IPS-20b (cell line): ENCODE data around the gene MTUS2.
"Not testable (repeated sequence)": the region's sequence is repeated elsewhere in the genome, so short reads cannot be mapped to it uniquely, and the experiment has no call there.

ENCODE experiments used
- H3K27ac ChIP-seq: one replicate; pipeline ENCODE4 v1.5.1; 2013; ENCODE audit warnings: low read length
- H3K27me3 ChIP-seq: 2 replicates; pipeline ENCODE4 v1.6.1; 2013; ENCODE audit warnings: mild to moderate bottlenecking, low read length, inconsistent platforms; ENCODE audit not compliant: insufficient read depth
- H3K36me3 ChIP-seq: 2 replicates; pipeline ENCODE4 v1.6.1; 2013; ENCODE audit warnings: low read depth, mild to moderate bottlenecking, inconsistent platforms, low read length, moderate library complexity; ENCODE audit not compliant: insufficient read depth
- H3K4me1 ChIP-seq: 2 replicates; pipeline ENCODE4 v1.6.1; 2013; ENCODE audit warnings: mild to moderate bottlenecking, control low read depth, inconsistent platforms, low read length, moderate library complexity; ENCODE audit not compliant: insufficient read depth
- H3K4me3 ChIP-seq: 2 replicates; pipeline ENCODE4 v1.5.1; 2013; ENCODE audit warnings: mild to moderate bottlenecking, low read length, inconsistent platforms
- H3K9ac ChIP-seq: 2 replicates; pipeline ENCODE4 v1.6.1; 2013; ENCODE audit warnings: low read depth, mild to moderate bottlenecking, inconsistent platforms, low read length, moderate library complexity
- H3K9me3 ChIP-seq: 2 replicates; pipeline ENCODE4 v1.6.1; 2013; ENCODE audit warnings: mild to moderate bottlenecking, low read depth, low read length, inconsistent platforms; ENCODE audit not compliant: insufficient read depth

Gene MTUS2

GRCh38 chr13:29318741-29319140 is 498.6 kb downstream of the MTUS2 start:
- Histone ChIP-seq H3K27me3 (no peaks in the 10 kb centered on the region), H3K9ac (no peak overlapping the region), H3K9me3 (no peaks in the 10 kb centered on the region), H3K36me3 (no peaks in the 10 kb centered on the region), H3K4me3 (no peak overlapping the region), H3K4me1 (no peaks in the 10 kb centered on the region), H3K27ac (no peak overlapping the region)

GRCh38 chr13:29319451-29319850 is 499.3 kb downstream of the MTUS2 start:
- Histone ChIP-seq H3K9ac (no peak overlapping the region), H3K36me3 (no peaks in the 10 kb centered on the region), H3K9me3 (no peaks in the 10 kb centered on the region), H3K27me3 (no peaks in the 10 kb centered on the region), H3K4me3 (no peak overlapping the region), H3K4me1 (no peaks in the 10 kb centered on the region), H3K27ac (no peak overlapping the region)

GRCh38 chr13:29323954-29324353 is 503.8 kb downstream of the MTUS2 start:
- no peak overlapping the region for H3K9ac ChIP-seq
- H3K27ac ChIP-seq = no peak overlapping the region
- H3K36me3 ChIP-seq = no peaks in the 10 kb centered on the region
- H3K4me3 ChIP-seq = no peak overlapping the region
- H3K4me1 ChIP-seq = no peaks in the 10 kb centered on the region; the same call in 1 of the 2 replicates
- H3K9me3 ChIP-seq = no peaks in the 10 kb centered on the region
- no peaks in the 10 kb centered on the region for H3K27me3 ChIP-seq

GRCh38 chr13:29324601-29325000 is 504.5 kb downstream of the MTUS2 start:
- H3K27me3 ChIP-seq = no peaks in the 10 kb centered on the region
- no peaks in the 10 kb centered on the region for H3K9me3 ChIP-seq
- no peaks in the 10 kb centered on the region for H3K36me3 ChIP-seq
- no peak overlapping the region for H3K4me3 ChIP-seq
- H3K27ac ChIP-seq = no peak overlapping the region
- no peaks in the 10 kb centered on the region; the same call in 1 of the 2 replicates for H3K4me1 ChIP-seq
- no peak overlapping the region for H3K9ac ChIP-seq

- H3K4me1 ChIP-seq = no peaks in the 10 kb centered on the region; the same call in 1 of the 2 replicates
Observed at GRCh38 chr13:29328501-29328900, 508.4 kb downstream of the MTUS2 start.

GRCh38 chr13:29336356-29336755 is 516.2 kb downstream of the MTUS2 start:
- H3K9ac ChIP-seq = no peak overlapping the region
- no peak overlapping the region for H3K27ac ChIP-seq
- no peaks in the 10 kb centered on the region; the same call in 1 of the 2 replicates for H3K9me3 ChIP-seq
- no peaks in the 10 kb centered on the region for H3K27me3 ChIP-seq
- H3K4me1 ChIP-seq = no peaks in the 10 kb centered on the region
- H3K4me3 ChIP-seq = no peak overlapping the region
- H3K36me3 ChIP-seq = no peaks in the 10 kb centered on the region

More at GRCh38 chr13:29328501-29328900, 508.4 kb downstream of the MTUS2 start:
- no peaks in the 10 kb centered on the region for H3K36me3 ChIP-seq
- H3K4me3 ChIP-seq = no peak overlapping the region
- H3K27ac ChIP-seq = no peak overlapping the region
- no peaks in the 10 kb centered on the region for H3K9me3 ChIP-seq
- no peak overlapping the region for H3K9ac ChIP-seq
- no peaks in the 10 kb centered on the region for H3K27me3 ChIP-seq

- Histone ChIP-seq H3K4me1 (no peaks in the 10 kb centered on the region), H3K9me3 (no peaks in the 10 kb centered on the region; the same call in 1 of the 2 replicates), H3K36me3 (no peaks in the 10 kb centered on the region), H3K9ac (no peak overlapping the region), H3K27me3 (no peaks in the 10 kb centered on the region), H3K27ac (no peak overlapping the region), H3K4me3 (no peak overlapping the region)
Observed at GRCh38 chr13:29339386-29340272, 519.5 kb downstream of the MTUS2 start.

GRCh38 chr13:29345860-29346582 is 525.9 kb downstream of the MTUS2 start:
- not testable (repeated sequence) for H3K9me3 ChIP-seq, H3K27ac ChIP-seq, H3K9ac ChIP-seq, H3K27me3 ChIP-seq, H3K4me3 ChIP-seq, H3K36me3 ChIP-seq, H3K4me1 ChIP-seq

- no peaks in the 10 kb centered on the region for H3K9me3 ChIP-seq
Observed at GRCh38 chr13:29355029-29355428, 534.9 kb downstream of the MTUS2 start.

GRCh38 chr13:29359181-29359580 is 539.0 kb downstream of the MTUS2 start:
- no peaks in the 10 kb centered on the region for H3K27me3 ChIP-seq
- H3K9ac ChIP-seq = no peak overlapping the region
- no peaks in the 10 kb centered on the region for H3K9me3 ChIP-seq
- no peaks in the 10 kb centered on the region for H3K4me1 ChIP-seq
- H3K36me3 ChIP-seq = no peaks in the 10 kb centered on the region
- no peak overlapping the region for H3K27ac ChIP-seq
- no peak overlapping the region for H3K4me3 ChIP-seq

More at GRCh38 chr13:29355029-29355428, 534.9 kb downstream of the MTUS2 start:
- no peak overlapping the region for H3K27ac ChIP-seq
- no peak overlapping the region for H3K9ac ChIP-seq
- no peaks in the 10 kb centered on the region for H3K4me1 ChIP-seq
- no peak overlapping the region for H3K4me3 ChIP-seq
- H3K27me3 ChIP-seq = no peaks in the 10 kb centered on the region
- no peaks in the 10 kb centered on the region for H3K36me3 ChIP-seq

GRCh38 chr13:29361716-29362115 is 541.6 kb downstream of the MTUS2 start:
- H3K27ac ChIP-seq = no peak overlapping the region
- no peak overlapping the region for H3K9ac ChIP-seq
- H3K9me3 ChIP-seq = no peaks in the 10 kb centered on the region
- H3K4me1 ChIP-seq = no peaks in the 10 kb centered on the region
- H3K4me3 ChIP-seq = no peak overlapping the region
- no peaks in the 10 kb centered on the region for H3K36me3 ChIP-seq
- no peaks in the 10 kb centered on the region for H3K27me3 ChIP-seq
